ENCODE data around the gene BUD31. TPM values are rescaled to one million over a fixed set of nuclear protein-coding genes. Genes with fewer than 3 reads are reported as not detected.

Gene BUD31
- total and polyA plus RNA-seq, 2 of the 8 experiments (the other 6 are each of a cell fraction or from before 2014, with no cell fraction given) = 46.7 to 114 TPM

GRCh38 chr7:99398891-99399445 is 9.8 kb upstream of the BUD31 start (continued):
- TF ChIP-seq ATF3 (IDR thresholded peaks at IDR 0.05; ENCODE audit: insufficient read depth, low read depth, low read length) = no peak
